HL-60 (cell line): ENCODE data around the gene LRRK1.

Experiments used
- CTCF ChIP-seq: IDR thresholded peaks from one replicate; pipeline ENCODE4 v1.5.1; 2011; ENCODE audit warnings: low read length, control low read depth, inconsistent platforms; ENCODE audit not compliant: insufficient read depth
- GABPA ChIP-seq: IDR thresholded peaks from 2 replicates; pipeline ENCODE4 v1.6.1; 2012; ENCODE audit warnings: low read depth
- POLR2AphosphoS5 ChIP-seq: IDR thresholded peaks from 2 replicates; pipeline ENCODE4 v1.6.1; 2012; ENCODE audit warnings: low read depth
- REST ChIP-seq: IDR thresholded peaks from 2 replicates; pipeline ENCODE4 v1.6.1; 2012; ENCODE audit warnings: low read depth; ENCODE audit not compliant: insufficient replicate concordance
- SPI1 ChIP-seq: IDR thresholded peaks from 2 replicates; pipeline ENCODE4 v1.6.1; 2012; ENCODE audit warnings: low read depth, mild to moderate bottlenecking, borderline replicate concordance

GRCh38 chr15:100889385-100890050 is 29.6 kb upstream of the LRRK1 start:
- TF ChIP-seq CTCF (no peak), POLR2AphosphoS5 (no peak), GABPA (no peak), SPI1 (no peak), REST (no peak)
